Measurements from ENCODE around the gene ISCA2. TPM values are rescaled to one million over a fixed set of nuclear protein-coding genes. Genes with fewer than 3 reads are reported as not detected.

The ISCA2 gene
- total and polyA plus RNA-seq, 9 of the 15 experiments (the other 6 are each of a cell fraction or from before 2014, with no cell fraction given) = 5.0 to 36.7 (median 18.1) TPM

GRCh38 chr14:74492776-74493342 is 706 bp upstream of the ISCA2 start, which contains the start of gene NPC2 (continued):
- TF ChIP-seq STAT6 (CRISPR knock-in tag; IDR thresholded peaks at IDR 0.05) (no peak), ZNF586 (CRISPR knock-in tag; conservative IDR thresholded peaks at IDR 0.05) (no peak), GATAD2A (IDR thresholded peaks at IDR 0.05) (no peak), FOXP1 (CRISPR knock-in tag; IDR thresholded peaks at IDR 0.05) (no peak), JUND (IDR thresholded peaks at IDR 0.05; ENCODE audit: borderline replicate concordance, low read depth, low read length) (no peak), JUND (tag; IDR thresholded peaks at IDR 0.05; ENCODE audit: borderline replicate concordance, low read depth, low read length) (no peak), ZNF395 (CRISPR knock-in tag; IDR thresholded peaks at IDR 0.05) (no peak), ZBTB9 (CRISPR knock-in tag; IDR thresholded peaks at IDR 0.05) (no peak), E2F6 (IDR thresholded peaks at IDR 0.05; ENCODE audit: borderline replicate concordance in 1 of 2, extremely low read depth in 1 of 2, insufficient read depth in 1 of 2, insufficient read length in 1 of 2, low read depth in 1 of 2, low read length in 1 of 2, poor library complexity in 1 of 2, severe bottlenecking in 1 of 2) (no peak), RFX7 (CRISPR knock-in tag; IDR thresholded peaks at IDR 0.05) (no peak), TFAM (CRISPR knock-in tag; conservative IDR thresholded peaks at IDR 0.05) (no peak), MAFK (IDR thresholded peaks at IDR 0.05; ENCODE audit: low read length) (0 out of 2 replicates have a peak, but pooled peaks have one; percentile 88), ATF3 (IDR thresholded peaks at IDR 0.05) (no peak), ATF3 (CRISPR knock-in tag; conservative IDR thresholded peaks at IDR 0.05) (no peak), GMEB1 (CRISPR knock-in tag; IDR thresholded peaks at IDR 0.05) (no peak), PKNOX1 (IDR thresholded peaks at IDR 0.05) (peak; percentile 54; the same call in 1 of the 2 replicates), SAFB2 (IDR thresholded peaks at IDR 0.05; ENCODE audit: borderline replicate concordance, low read depth, low read length, severe bottlenecking) (no peak)

Data from K562 (cell line).